Right cardiac atrium (tissue), 5 donors: ENCODE results near the gene ARSG. TPM values are rescaled to one million over a fixed set of nuclear protein-coding genes. Genes with fewer than 3 reads are reported as not detected.
"Not testable (repeated sequence)": the region's sequence is repeated elsewhere in the genome, so short reads cannot be mapped to it uniquely, and the experiment has no call there.

Experiments
- ATAC-seq, 2 donors: fragments of 200-7000 bp; cut with Tn5 transposase; one replicate each; pipeline versions ENCODE4 v1.8.0 to v1.9.1; 2020; ENCODE audit warnings: moderate library complexity in 2 of 2, mild to moderate bottlenecking in 1 of 2
- DNase-seq, 3 donors: peaks; one replicate each; pipeline ENCODE4 v3.0.0-alpha.2; 2020
- H3K27ac ChIP-seq: one replicate; pipeline ENCODE4 v1.5.1; 2013; ENCODE audit warnings: mild to moderate bottlenecking, low read length, control low read depth, moderate library complexity
- H3K27me3 ChIP-seq: one replicate; pipeline ENCODE4 v1.6.1; 2013; ENCODE audit not compliant: control insufficient read depth, insufficient read depth
- H3K4me1 ChIP-seq: one replicate; pipeline ENCODE4 v1.6.1; 2013; ENCODE audit warnings: low read length; ENCODE audit not compliant: control insufficient read depth, insufficient read depth
- H3K4me3 ChIP-seq: one replicate; pipeline ENCODE4 v1.5.1; 2013; ENCODE audit warnings: low read length, control low read depth
- H3K9me3 ChIP-seq: one replicate; pipeline ENCODE4 v1.6.1; 2013; ENCODE audit warnings: low read length; ENCODE audit not compliant: control insufficient read depth
- WGBS: extraction: QIAGEN DNeasy Blood & Tissue Kit; methylation state at CpG from one replicate; pipeline ENCODE4 v1.1.7; 2013; 5-methylcytosine and 5-hydroxymethylcytosine counted together
- intact Hi-C, 4 donors: fragments of 100-400 bp; cut with DNase I; formaldehyde crosslinking; loops; one replicate each; pipeline versions ENCODE4 v1.11.0 to v1.14.0; 2022 to 2023
- polyA plus RNA-seq: library from polyadenylated mRNA; stranded (reverse); fragments of 200-250 nt; gene quantifications from one replicate; pipeline ENCODE4 v1.2.3, GENCODE V29; 2013
- total RNA-seq, 4 donors: library from RNA; stranded (reverse); fragmentation: NEBNext Ultra II Directional; extraction: Animal tissue kit (Norgen Biotek cat#: 25700); gene quantifications; one replicate each; pipeline ENCODE4 v1.2.1, GENCODE V29; 2021
- donor health status: healthy with polysubstance abuse.
- donor health status: DM: no; HTN: yes; CAD: no.
- donor health status: DM: no; HTN: no; CAD: no.
- donor health status: DM: no; HTN: yes; CAD: no; lungs with severe emphysema.
- donor health status: DM: yes; HTN: yes; CAD: no.

Gene ARSG
- total and polyA plus RNA-seq, 5 donors = 2.8 to 9.3 (median 6.5) TPM

- WGBS = 99% methylated on average over 3 of the region's 3 CpGs
- not testable (repeated sequence) for DNase-seq, H3K27ac ChIP-seq
These were observed 15.0 kb upstream of the ARSG start for GRCh38 chr17:68276339-68276738.

GRCh38 chr17:68277807-68278206 is 13.5 kb upstream of the ARSG start:
- 97% methylated on average over 5 of the region's 5 CpGs for WGBS
- no peak for DNase-seq
- no peaks in the 10 kb centered on the region for H3K9me3 ChIP-seq
- intact Hi-C loops = loop anchor here in 2 of 4 donors (10.0 kb wide), 2 partner anchors 117 to 127 kb away; no protein-coding TSS in a partner anchor
- no peak overlapping the region for H3K27ac ChIP-seq
- ATAC-seq = no peak
- H3K27me3 ChIP-seq = no peaks in the 10 kb centered on the region
- H3K4me1 ChIP-seq = no peaks in the 10 kb centered on the region
- H3K4me3 ChIP-seq = no peak overlapping the region

More at GRCh38 chr17:68276339-68276738, 15.0 kb upstream of the ARSG start:
- H3K4me1 ChIP-seq, ATAC-seq, H3K4me3 ChIP-seq, H3K27me3 ChIP-seq, H3K9me3 ChIP-seq: not testable (repeated sequence)
- intact Hi-C loops = loop anchor here in 2 of 4 donors (10.0 kb wide), 2 partner anchors 118 to 128 kb away; no protein-coding TSS in a partner anchor

- H3K27ac ChIP-seq, H3K4me1 ChIP-seq, DNase-seq, H3K4me3 ChIP-seq, intact Hi-C loops, H3K27me3 ChIP-seq, ATAC-seq, H3K9me3 ChIP-seq: not testable (repeated sequence)
- 90% methylated on average over 4 of the region's 6 CpGs for WGBS
These were observed 9.3 kb upstream of the ARSG start for GRCh38 chr17:68281965-68282364.

GRCh38 chr17:68288375-68288774 is 2.9 kb upstream of the ARSG start:
- Histone ChIP-seq H3K4me1 (peaks cover 4% of the 10 kb centered on the region), H3K9me3 (no peaks in the 10 kb centered on the region), H3K4me3 (no peak overlapping the region), H3K27ac (no peak overlapping the region), H3K27me3 (no peaks in the 10 kb centered on the region)
- intact Hi-C loops = no loop called here
- ATAC-seq (no peak), DNase-seq (no peak)
- 72% methylated on average over 5 of the region's 5 CpGs for WGBS

- 80% methylated on average over 7 of the region's 7 CpGs for WGBS
- Histone ChIP-seq H3K4me3 (no peak overlapping the region), H3K27me3 (no peaks in the 10 kb centered on the region), H3K9me3 (no peaks in the 10 kb centered on the region), H3K27ac (no peak overlapping the region), H3K4me1 (peaks cover 4% of the 10 kb centered on the region)
- no peak for DNase-seq
- no peak for ATAC-seq
- intact Hi-C loops = no loop called here
These were observed 2.5 kb upstream of the ARSG start for GRCh38 chr17:68288804-68289203.

GRCh38 chr17:68289473-68289872 is 1.8 kb upstream of the ARSG start:
- DNase-seq (no peak), ATAC-seq (no peak)
- 78% methylated on average over 7 of the region's 7 CpGs for WGBS
- Histone ChIP-seq H3K27me3 (no peaks in the 10 kb centered on the region), H3K9me3 (no peaks in the 10 kb centered on the region), H3K4me3 (no peak overlapping the region), H3K4me1 (peaks cover 4% of the 10 kb centered on the region), H3K27ac (no peak overlapping the region)
- intact Hi-C loops = no loop called here

- H3K4me1 ChIP-seq = peaks cover 4% of the 10 kb centered on the region
- H3K9me3 ChIP-seq = no peaks in the 10 kb centered on the region
- H3K27me3 ChIP-seq = no peaks in the 10 kb centered on the region
- DNase-seq (no peak), ATAC-seq (no peak)
- H3K4me3 ChIP-seq = peak overlapping the region; percentile 50
- intact Hi-C loops = no loop called here
- WGBS = 27% methylated on average over 9 of the region's 9 CpGs
- no peak overlapping the region for H3K27ac ChIP-seq
These were observed 1.4 kb upstream of the ARSG start for GRCh38 chr17:68289936-68290267.

GRCh38 chr17:68290268-68290954 is 884 bp upstream of the ARSG start:
- Histone ChIP-seq H3K9me3 (no peaks in the 10 kb centered on the region), H3K27me3 (no peaks in the 10 kb centered on the region), H3K4me1 (peaks cover 4% of the 10 kb centered on the region), H3K4me3 (peak overlapping the region; percentile 50), H3K27ac (no peak overlapping the region)
- WGBS = 2% methylated on average over 50 of the region's 50 CpGs
- intact Hi-C loops = no loop called here
- DNase-seq (peak; percentile 33 to 68 (median 68)), ATAC-seq (peak in 1 of 2 donors; percentile 17)

- intact Hi-C loops = no loop called here
- peak; percentile 74 to 77 for ATAC-seq
- Histone ChIP-seq H3K4me3 (peak overlapping the region; percentile 50), H3K27me3 (no peaks in the 10 kb centered on the region), H3K27ac (no peak overlapping the region), H3K9me3 (no peaks in the 10 kb centered on the region), H3K4me1 (peaks cover 4% of the 10 kb centered on the region)
- 2% methylated on average over 76 of the region's 76 CpGs for WGBS
- peak; percentile 76 to 92 (median 90) for DNase-seq
These were observed 767 bp downstream of the ARSG start for GRCh38 chr17:68291836-68292688.

GRCh38 chr17:68292689-68293040 is 1.4 kb downstream of the ARSG start:
- H3K4me1 ChIP-seq = peaks cover 4% of the 10 kb centered on the region
- no peak for DNase-seq
- no peaks in the 10 kb centered on the region for H3K27me3 ChIP-seq
- no peak overlapping the region for H3K27ac ChIP-seq
- intact Hi-C loops = no loop called here
- no peak overlapping the region for H3K4me3 ChIP-seq
- H3K9me3 ChIP-seq = no peaks in the 10 kb centered on the region
- WGBS = 46% methylated on average over 9 of the region's 9 CpGs
- no peak for ATAC-seq

- intact Hi-C loops = no loop called here
- no peak overlapping the region for H3K4me3 ChIP-seq
- no peak for ATAC-seq
- H3K27ac ChIP-seq = no peak overlapping the region
- no peaks in the 10 kb centered on the region for H3K9me3 ChIP-seq
- no peaks in the 10 kb centered on the region for H3K27me3 ChIP-seq
- no peak for DNase-seq
- 94% methylated on average over 6 of the region's 6 CpGs for WGBS
- peaks cover 4% of the 10 kb centered on the region for H3K4me1 ChIP-seq
These were observed 2.3 kb downstream of the ARSG start for GRCh38 chr17:68293490-68294195.
